PC-9 (cell line): Measurements from ENCODE around the gene SAMD10. TPM values are rescaled to one million over a fixed set of nuclear protein-coding genes. Genes with fewer than 3 reads are reported as not detected.

Source experiments
- BruUV-seq: library from RNA; stranded (reverse); fragments of 400-500 nt; replicated peaks from 2 replicates; lab custom pipeline; 2021; lab: Mats Ljungman, UMichigan
- CTCF ChIA-PET: fragments of 300-600 bp; sonication (Branson Sonifier 250); formaldehyde crosslinking; loops from one replicate; lab custom pipeline; 2022; ENCODE audit warnings: antibody characterized with exemption; lab: Charles Lee
- POLR2A ChIA-PET: fragments of 300-600 bp; sonication (Branson Sonifier 250); formaldehyde crosslinking; loops from one replicate; lab custom pipeline; 2022; ENCODE audit warnings: antibody characterized with exemption; ENCODE audit not compliant: unreplicated experiment; lab: Charles Lee
- DNase-seq, 2 experiments: peaks; one replicate each; pipeline versions ENCODE4 v3.0.0 to v3.0.0-alpha.2; 2015 to 2022; ENCODE audit warnings: mixed read lengths in 1 of 2
- H2AFZ ChIP-seq: fragments of 200-600 bp; sonication (generic); 2 replicates; pipeline ENCODE4 v1.8.1; 2017; ENCODE audit warnings: antibody characterized with exemption
- H3F3A ChIP-seq: fragments of 200-600 bp; sonication (generic); 2 replicates; pipeline ENCODE4 v1.8.1; 2017; ENCODE audit warnings: antibody characterized with exemption, mild to moderate bottlenecking, low read depth; ENCODE audit not compliant: insufficient read depth
- H3K27ac ChIP-seq: fragments of 200-600 bp; sonication (generic); 2 replicates; pipeline ENCODE4 v1.6.1; 2016; ENCODE audit warnings: mixed run types
- H3K27me3 ChIP-seq: fragments of 200-600 bp; sonication (generic); 2 replicates; pipeline ENCODE4 v1.6.1; 2016; ENCODE audit warnings: low read depth, mixed run types; ENCODE audit not compliant: insufficient read depth
- H3K36me3 ChIP-seq: fragments of 200-600 bp; sonication (generic); 2 replicates; pipeline ENCODE4 v1.6.1; 2016; ENCODE audit warnings: low read depth, mixed run types
- H3K4me1 ChIP-seq: fragments of 200-600 bp; sonication (generic); replicated peaks from 2 replicates; pipeline ENCODE4 v1.6.1; 2016; ENCODE audit warnings: mixed run types; ENCODE audit not compliant: insufficient read depth
- H3K4me2 ChIP-seq: fragments of 200-600 bp; sonication (generic); 2 replicates; pipeline ENCODE4 v1.6.1; 2017; ENCODE audit warnings: mixed run types
- H3K4me3 ChIP-seq: fragments of 200-600 bp; sonication (generic); 2 replicates; pipeline ENCODE4 v1.6.1; 2016; ENCODE audit warnings: mixed run types
- H3K79me2 ChIP-seq: fragments of 200-600 bp; sonication (generic); 2 replicates; pipeline ENCODE4 v1.6.1; 2017; ENCODE audit warnings: low read depth, mixed run types
- H3K9me2 ChIP-seq: fragments of 200-600 bp; sonication (generic); 2 replicates; pipeline ENCODE4 v1.8.1; 2017; ENCODE audit warnings: mild to moderate bottlenecking; ENCODE audit not compliant: insufficient read depth
- H3K9me3 ChIP-seq: fragments of 200-600 bp; sonication (generic); 2 replicates; pipeline ENCODE4 v1.8.1; 2016; ENCODE audit warnings: low read depth; ENCODE audit not compliant: insufficient read depth
- H4K20me1 ChIP-seq: fragments of 200-600 bp; sonication (generic); 2 replicates; pipeline ENCODE4 v1.8.1; 2017; ENCODE audit not compliant: insufficient read depth
- CTCF ChIP-seq: fragments of 200-600 bp; sonication (generic); conservative IDR thresholded peaks from 2 replicates; pipeline ENCODE4 v1.6.1; 2017; ENCODE audit warnings: mixed run types, antibody characterized with exemption, mild to moderate bottlenecking, moderate library complexity
- EZH2 ChIP-seq: fragments of 200-600 bp; sonication (generic); IDR thresholded peaks from 2 replicates; pipeline ENCODE4 v1.8.0; 2017; ENCODE audit warnings: antibody characterized with exemption, low read depth
- intact Hi-C: fragments of 100-400 bp; cut with micrococcal nuclease; formaldehyde crosslinking; loops from one replicate; pipeline ENCODE4 v1.10.0; 2022; ENCODE audit not compliant: unreplicated experiment
- total RNA-seq: library from RNA; stranded (reverse); gene quantifications from 2 replicates; pipeline ENCODE4 v1.2.3, GENCODE V29; 2021

The SAMD10 gene
- total RNA-seq, 1 experiment from 2014 or later: 18.7 TPM

- ChIA-PET CTCF (no interaction called here), POLR2A (no interaction called here)
- no peak for DNase-seq
These were observed 45.8 kb upstream of the SAMD10 start for GRCh38 chr20:64025101-64025825.

DNA sequence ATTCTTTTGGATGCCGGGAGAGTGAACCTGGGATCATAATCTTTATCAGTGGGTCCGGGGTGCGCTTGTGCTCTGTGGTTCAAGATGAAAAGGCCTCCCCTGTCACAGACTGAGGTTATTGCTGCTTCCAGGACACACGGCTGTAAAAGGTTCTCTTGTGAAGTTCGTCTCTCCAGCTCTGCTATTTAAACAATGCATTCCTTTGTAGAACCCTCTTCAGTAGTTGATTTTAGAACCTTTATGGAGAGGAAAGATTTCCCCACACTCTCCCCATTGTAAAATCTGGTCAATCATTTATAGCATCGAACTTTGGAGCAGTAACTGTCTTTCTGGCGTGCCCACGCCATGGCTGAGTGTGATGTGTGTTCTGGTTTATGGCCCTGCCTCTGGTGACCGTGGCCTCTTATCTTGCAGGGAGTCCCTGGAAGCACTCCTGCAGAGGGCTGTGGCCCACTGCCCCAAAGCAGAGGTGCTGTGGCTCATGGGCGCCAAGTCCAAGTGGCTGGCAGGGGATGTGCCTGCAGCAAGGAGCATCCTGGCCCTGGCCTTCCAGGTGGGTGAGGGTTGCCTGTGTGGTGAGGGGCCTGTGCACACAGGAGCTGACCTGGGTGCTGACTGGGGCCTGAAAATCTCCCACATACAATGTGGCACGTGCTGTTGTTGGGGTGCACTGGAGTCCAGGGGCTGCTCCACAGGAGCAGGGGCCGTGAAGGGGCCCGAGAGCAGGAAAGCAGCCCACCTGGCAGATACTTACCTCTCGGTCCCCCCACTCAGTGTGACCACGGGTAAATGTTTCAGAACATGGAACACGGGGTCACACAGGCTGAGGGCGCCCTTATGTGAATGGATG lies 44.9 kb upstream of the SAMD10 start:
- Histone ChIP-seq H3F3A (peaks cover 20% of the 10 kb centered on the region), H3K36me3 (peaks cover 23% of the 10 kb centered on the region), H3K4me2 (no peak overlapping the region), H3K9me2 (no peaks in the 10 kb centered on the region), H3K4me3 (no peak overlapping the region), H3K9me3 (no peaks in the 10 kb centered on the region), H4K20me1 (peaks cover 21% of the 10 kb centered on the region), H3K4me1 (no peaks in the 10 kb centered on the region), H3K27me3 (no peaks in the 10 kb centered on the region), H3K27ac (no peak overlapping the region), H3K79me2 (no peaks in the 10 kb centered on the region), H2AFZ (no peak overlapping the region)
- no peak for TF ChIP-seq CTCF
- TF ChIP-seq EZH2: no peak
- CTCF ChIA-PET: no interaction called here
- POLR2A ChIA-PET: no interaction called here
- intact Hi-C loops: no loop called here
- DNase-seq: no peak
- BruUV-seq: no TSS peak

More at GRCh38 chr20:64025101-64025825, 45.8 kb upstream of the SAMD10 start:
- Histone ChIP-seq H3K9me3 (no peaks in the 10 kb centered on the region), H3K4me3 (no peak overlapping the region), H3K27ac (no peak overlapping the region), H3K4me1 (no peaks in the 10 kb centered on the region), H3K36me3 (peaks cover 25% of the 10 kb centered on the region), H2AFZ (no peak overlapping the region), H4K20me1 (peaks cover 16% of the 10 kb centered on the region), H3K9me2 (no peaks in the 10 kb centered on the region), H3K27me3 (no peaks in the 10 kb centered on the region), H3K4me2 (no peak overlapping the region), H3K79me2 (no peaks in the 10 kb centered on the region), H3F3A (peaks cover 11% of the 10 kb centered on the region)
- no TSS peak for BruUV-seq
- TF ChIP-seq EZH2 (no peak), CTCF (no peak)
- intact Hi-C loops: no loop called here

GRCh38 chr20:64023361-64024140 lies 44.1 kb upstream of the SAMD10 start:
- H3K4me2 ChIP-seq: no peak overlapping the region
- peaks cover 22% of the 10 kb centered on the region for H3K36me3 ChIP-seq
- no peak for DNase-seq
- no peaks in the 10 kb centered on the region for H3K4me1 ChIP-seq
- peaks cover 22% of the 10 kb centered on the region for H3F3A ChIP-seq
- H3K27ac ChIP-seq: no peak overlapping the region
- CTCF ChIA-PET: no interaction called here
- BruUV-seq: no TSS peak
- no peak overlapping the region for H3K4me3 ChIP-seq
- no peaks in the 10 kb centered on the region for H3K9me3 ChIP-seq
- no peaks in the 10 kb centered on the region for H3K79me2 ChIP-seq
- POLR2A ChIA-PET: no interaction called here
- H3K9me2 ChIP-seq: no peaks in the 10 kb centered on the region
- TF ChIP-seq CTCF (no peak), EZH2 (no peak)
- no peak overlapping the region for H2AFZ ChIP-seq
- intact Hi-C loops: no loop called here
- no peaks in the 10 kb centered on the region for H3K27me3 ChIP-seq
- peaks cover 21% of the 10 kb centered on the region for H4K20me1 ChIP-seq
